Endothelial cell of umbilical vein (primary cell): ENCODE data around the gene RRAGD. TPM values are rescaled to one million over a fixed set of nuclear protein-coding genes. Genes with fewer than 3 reads are reported as not detected.

Experiments used
- BruUV-seq: library from RNA; stranded (reverse); fragments of 400-500 nt; replicated peaks from 2 replicates; lab custom pipeline; 2021; lab: Mats Ljungman, UMichigan
- CTCF ChIA-PET: fragments of 300-600, 350-600 bp; sonication (Branson Sonifier 250); formaldehyde crosslinking; loops from one replicate; lab custom pipeline; 2021; ENCODE audit warnings: antibody characterized with exemption, inconsistent platforms; lab: Charles Lee
- POLR2A ChIA-PET: fragments of 300-600, 350-600 bp; sonication (Branson Sonifier 250); formaldehyde crosslinking; loops from one replicate; lab custom pipeline; 2021; ENCODE audit warnings: antibody characterized with exemption, inconsistent platforms; lab: Charles Lee
- DNase-seq: peaks from one replicate; pipeline ENCODE4 v3.0.0-alpha.2; 2011; ENCODE audit warnings: low read depth, low spot score
- FAIRE-seq: peaks from 2 replicates; lab custom pipeline; 2011; peaks lifted over from hg19 to GRCh38; lab: Jason Lieb, UNC
- H2AFZ ChIP-seq: 2 replicates; pipeline ENCODE4 v1.6.0; 2012; ENCODE audit warnings: low read depth, low read length, control low read depth, inconsistent platforms
- H3K27ac ChIP-seq: 2 replicates; pipeline ENCODE4 v1.5.1; 2011; ENCODE audit warnings: low read depth, mild to moderate bottlenecking, control low read depth, low read length, moderate library complexity; ENCODE audit not compliant: insufficient read depth
- H3K27me3 ChIP-seq, 2 experiments: 2 replicates each; pipeline versions ENCODE4 v1.6.0 to v1.6.1; 2011; ENCODE audit warnings: low read length in 2 of 2, mixed read lengths in 1 of 2; ENCODE audit not compliant: control insufficient read depth in 2 of 2, insufficient read depth in 2 of 2
- H3K36me3 ChIP-seq, 2 experiments: 2 replicates in 1 of 2; 3 replicates in 1 of 2; pipeline ENCODE4 v1.5.1; 2011; ENCODE audit warnings: low read length in 2 of 2, mild to moderate bottlenecking in 1 of 2, moderate library complexity in 1 of 2; ENCODE audit not compliant: control insufficient read depth in 2 of 2, insufficient read depth in 2 of 2; ENCODE audit errors: extremely low read depth in 1 of 2
- H3K4me1 ChIP-seq: 3 replicates; pipeline ENCODE4 v1.5.1; 2011; ENCODE audit warnings: mild to moderate bottlenecking, low read length; ENCODE audit not compliant: control insufficient read depth, insufficient read depth; ENCODE audit errors: extremely low read depth
- H3K4me2 ChIP-seq: 2 replicates; pipeline ENCODE4 v1.6.1; 2011; ENCODE audit warnings: low read length, control low read depth, mixed read lengths; ENCODE audit not compliant: insufficient read depth
- H3K4me3 ChIP-seq, 3 experiments: fragments of 200-600 bp in 1 of 3; sonication (generic), shearing (Covaris generic) in 1 of 3; replicated peaks in 1 of 3; 2 replicates each; pipeline ENCODE4 v1.5.1; 2011 to 2016; ENCODE audit warnings: control low read depth in 3 of 3, low read length in 3 of 3, mild to moderate bottlenecking in 2 of 3, inconsistent platforms in 1 of 3, low read depth in 1 of 3, moderate library complexity in 1 of 3; ENCODE audit not compliant: insufficient read depth in 1 of 3
- H3K79me2 ChIP-seq: 2 replicates; pipeline ENCODE4 v1.6.0; 2012; ENCODE audit warnings: low read length, inconsistent platforms; ENCODE audit not compliant: control insufficient read depth, insufficient read depth
- H3K9ac ChIP-seq: replicated peaks from 2 replicates; pipeline ENCODE3; 2011; ENCODE audit warnings: low read length, control low read depth; ENCODE audit not compliant: insufficient read depth; ENCODE audit errors: extremely low read depth
- H3K9me1 ChIP-seq: replicated peaks from 3 replicates; pipeline ENCODE4 v1.6.0; 2011; ENCODE audit warnings: mild to moderate bottlenecking, low read length; ENCODE audit not compliant: control insufficient read depth, insufficient read depth; ENCODE audit errors: extremely low read depth
- H3K9me3 ChIP-seq: replicated peaks from 2 replicates; pipeline ENCODE4 v1.5.1; 2012; ENCODE audit warnings: low read length, inconsistent platforms; ENCODE audit not compliant: control insufficient read depth, insufficient read depth
- H4K20me1 ChIP-seq: replicated peaks from 2 replicates; pipeline ENCODE3; 2011; ENCODE audit warnings: mild to moderate bottlenecking, low read length; ENCODE audit not compliant: control insufficient read depth, insufficient read depth; ENCODE audit errors: extremely low read depth
- CTCF ChIP-seq, 2 donors: IDR thresholded peaks; 1 replicate in 1 of 2; 2 replicates in 1 of 2; pipeline ENCODE4 v1.5.1; 2011; ENCODE audit warnings: low read length in 2 of 2, mild to moderate bottlenecking in 2 of 2, moderate library complexity in 2 of 2, control low read depth in 1 of 2, inconsistent platforms in 1 of 2, low read depth in 1 of 2; ENCODE audit not compliant: insufficient read depth in 1 of 2; ENCODE audit errors: extremely low read depth in 1 of 2
- EZH2 ChIP-seq: IDR thresholded peaks from 2 replicates; pipeline ENCODE4 v1.6.1; 2012; ENCODE audit warnings: borderline replicate concordance, low read depth, mild to moderate bottlenecking, moderate library complexity, low read length, inconsistent platforms; ENCODE audit not compliant: severe bottlenecking
- GATA2 ChIP-seq: IDR thresholded peaks from 2 replicates; pipeline ENCODE4 v1.7.0; 2011; ENCODE audit warnings: low read depth, mild to moderate bottlenecking, moderate library complexity, mixed read lengths, low read length; ENCODE audit not compliant: insufficient read length, insufficient read depth
- JUN ChIP-seq: IDR thresholded peaks from 2 replicates; pipeline ENCODE4 v1.6.1; 2011; ENCODE audit warnings: borderline replicate concordance, low read depth; ENCODE audit not compliant: insufficient read length, insufficient read depth
- MYC ChIP-seq: IDR thresholded peaks from one replicate; pipeline ENCODE4 v1.6.1; 2011; ENCODE audit warnings: mild to moderate bottlenecking, low read depth, low read length
- POLR2AphosphoS5 ChIP-seq: IDR thresholded peaks from 2 replicates; pipeline ENCODE4 v1.6.1; 2012; ENCODE audit warnings: low read depth, mild to moderate bottlenecking, control low read depth, low read length, moderate library complexity; ENCODE audit not compliant: insufficient read depth
- dilution Hi-C: fragments of 300-500 bp; cut with MboI; formaldehyde crosslinking; loops from one replicate; pipeline ENCODE4 v1.15.0; 2019; ENCODE audit warnings: low sequenced_read_pairs; ENCODE audit not compliant: extremely low pct_ligation_motif_present
- intact Hi-C: fragments of 100-400 bp; cut with micrococcal nuclease; formaldehyde crosslinking; loops from one replicate; pipeline ENCODE4 v1.10.0; 2022
- polyA plus RNA-seq, 4 experiments: library from polyadenylated mRNA; depleted of rRNA in 3 of 4; stranded (reverse) in 3 of 4; unstranded in 1 of 4; fragments of >200 nt; gene quantifications; 2 replicates each; pipeline versions ENCODE4 v1.2.1 to v1.2.3, GENCODE V29; 2011 to 2012; ENCODE audit warnings: missing spikeins in 1 of 4
- total RNA-seq: library from RNA; stranded (reverse); gene quantifications from 2 replicates; pipeline ENCODE4 v1.2.3, GENCODE V29; 2021
- TF ChIP-seq, protein P1 (sequence below): IDR thresholded peaks from 2 replicates; pipeline ENCODE4 v1.6.1; 2011; ENCODE audit not compliant: insufficient read depth, insufficient read length

RRAGD gene
- total and polyA plus RNA-seq, 2 donors (not counting 3 experiments of a cell fraction or from before 2014, with no cell fraction given) = 0.07 to 2.0 TPM

DNA sequence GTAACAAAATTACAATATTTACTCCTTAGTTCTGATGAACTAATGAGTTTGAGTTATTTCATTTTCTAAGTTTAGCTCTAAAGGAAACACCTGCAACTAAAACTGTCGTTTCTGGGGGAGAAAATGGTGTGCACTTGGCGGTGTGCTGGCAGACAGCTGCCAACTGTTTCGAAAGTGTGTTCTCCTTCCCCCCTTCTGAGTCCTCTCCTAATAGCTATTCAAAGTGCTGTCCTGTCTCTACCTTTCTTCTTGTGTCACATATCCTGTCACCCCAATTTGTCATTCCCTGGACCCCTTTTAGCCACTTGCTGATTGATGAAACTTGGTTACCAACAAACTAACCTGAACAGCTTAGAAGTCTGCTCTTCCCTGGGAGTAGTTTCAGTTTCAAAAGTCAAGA, 54.7 kb downstream of the RRAGD start:
- Histone ChIP-seq H3K36me3 (no peaks in the 10 kb centered on the region), H3K9me3 (no peaks in the 10 kb centered on the region), H3K9ac (no peak overlapping the region), H2AFZ (peak overlapping the region; percentile 66), H3K27ac (no peak overlapping the region), H3K79me2 (peaks cover under 1% of the 10 kb centered on the region), H4K20me1 (no peaks in the 10 kb centered on the region), H3K4me1 (peaks cover 2% of the 10 kb centered on the region), H3K4me3 (no peak overlapping the region), H3K9me1 (no peaks in the 10 kb centered on the region), H3K27me3 (no peaks in the 10 kb centered on the region), H3K4me2 (peak overlapping the region; percentile 43)
- dilution Hi-C loops (no loop called here), intact Hi-C loops (no loop called here)
- DNase-seq (peak; percentile 58), FAIRE-seq (no peak)
- CTCF ChIA-PET = interaction anchor here (1.9 to 4.4 kb wide), 4 partner anchors 10 to 46 kb away, joined by 7 to 56 read pairs (median 24); no protein-coding TSS in a partner anchor
- POLR2A ChIA-PET = interaction anchor here (1.2 kb wide), 1 partner anchor 277 kb away, joined by 3 read pairs; the partner anchor contains the start of gene PNRC1
- TF ChIP-seq JUN = no peak
- TF ChIP-seq EZH2 = no peak
- no peak for TF ChIP-seq GATA2
- TF ChIP-seq POLR2AphosphoS5 = no peak
- no peak for TF ChIP-seq MYC
- TF ChIP-seq CTCF (IDR thresholded peaks at IDR 0.05; ENCODE audit: extremely low read depth in 1 of 2, insufficient read depth in 1 of 2, low read depth in 1 of 2, low read length in 2 of 2) = no peak
- TF ChIP-seq, protein P1, sequence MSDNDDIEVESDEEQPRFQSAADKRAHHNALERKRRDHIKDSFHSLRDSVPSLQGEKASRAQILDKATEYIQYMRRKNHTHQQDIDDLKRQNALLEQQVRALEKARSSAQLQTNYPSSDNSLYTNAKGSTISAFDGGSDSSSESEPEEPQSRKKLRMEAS = no peak
- no TSS peak for BruUV-seq
